GM12892 (cell line): ENCODE measurements around the gene KCNQ1OT1.

Experiments
- DNase-seq: peaks from one replicate; pipeline ENCODE4 v3.0.0; 2011; ENCODE audit not compliant: insufficient read length
- FAIRE-seq: peaks from 2 replicates; lab custom pipeline; 2011; peaks lifted over from hg19 to GRCh38; lab: Jason Lieb, UNC
- POLR2A ChIP-seq: IDR thresholded peaks from 2 replicates; pipeline ENCODE4 v1.6.1; 2011; ENCODE audit warnings: low read depth, low read length, control low read depth
- POLR2AphosphoS5 ChIP-seq: IDR thresholded peaks from 2 replicates; pipeline ENCODE4 v1.6.1; 2011; ENCODE audit warnings: low read depth, low read length, control low read depth
- TAF1 ChIP-seq: IDR thresholded peaks from 2 replicates; pipeline ENCODE4 v1.6.1; 2011; ENCODE audit warnings: low read depth, mild to moderate bottlenecking, control low read depth, low read length, borderline replicate concordance

Gene KCNQ1OT1

GRCh38 chr11:2742611-2743426 lies 43.0 kb upstream of the KCNQ1OT1 start:
- FAIRE-seq, result no peak
- no peak for DNase-seq
- TF ChIP-seq POLR2AphosphoS5, result no peak
- no peak for TF ChIP-seq TAF1
- TF ChIP-seq POLR2A, result no peak

- DNase-seq (no peak), FAIRE-seq (no peak)
- no peak for TF ChIP-seq POLR2AphosphoS5
- TF ChIP-seq TAF1, result no peak
- no peak for TF ChIP-seq POLR2A
Observed at GRCh38 chr11:2742201-2742600, 42.4 kb upstream of the KCNQ1OT1 start.

DNA sequence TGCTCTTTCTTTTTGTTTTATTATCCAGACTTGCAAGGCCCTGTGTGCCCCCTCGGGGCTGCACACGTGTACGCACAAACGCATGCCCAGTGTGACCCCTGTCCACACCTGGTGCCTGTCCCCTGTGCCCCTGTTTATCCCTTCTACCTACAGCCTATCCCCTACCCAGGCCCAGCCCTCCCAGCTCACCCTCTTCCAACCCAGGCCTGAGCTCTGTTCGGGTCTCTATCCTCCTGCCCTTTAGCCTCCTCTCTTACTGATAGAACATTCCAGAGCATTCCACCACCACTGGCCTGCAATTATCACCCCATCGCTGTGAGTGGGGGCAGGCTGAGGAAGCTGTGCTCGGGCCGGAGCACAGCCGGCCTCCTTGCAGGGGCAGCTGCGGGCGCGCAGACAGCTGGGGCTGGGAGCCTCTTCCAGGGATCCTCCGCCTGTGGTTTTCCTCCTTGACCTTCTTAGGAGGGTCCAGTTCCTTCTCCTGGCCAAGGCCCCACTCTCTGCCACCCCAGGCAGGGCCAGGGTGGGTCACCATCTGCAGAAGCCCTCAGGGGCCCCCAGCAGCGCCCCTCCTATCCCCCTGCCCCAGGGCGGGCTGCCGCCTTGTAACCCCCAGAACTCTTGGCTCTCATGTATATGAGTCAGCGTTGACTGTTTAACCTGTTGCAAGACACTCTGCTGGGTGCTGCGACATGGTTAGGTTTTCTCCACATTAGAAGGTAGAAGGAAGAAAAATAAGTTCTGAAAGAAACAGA lies 41.8 kb upstream of the KCNQ1OT1 start:
- no peak for TF ChIP-seq TAF1
- TF ChIP-seq POLR2AphosphoS5, result no peak
- no peak for TF ChIP-seq POLR2A
- DNase-seq (no peak), FAIRE-seq (no peak)

DNA sequence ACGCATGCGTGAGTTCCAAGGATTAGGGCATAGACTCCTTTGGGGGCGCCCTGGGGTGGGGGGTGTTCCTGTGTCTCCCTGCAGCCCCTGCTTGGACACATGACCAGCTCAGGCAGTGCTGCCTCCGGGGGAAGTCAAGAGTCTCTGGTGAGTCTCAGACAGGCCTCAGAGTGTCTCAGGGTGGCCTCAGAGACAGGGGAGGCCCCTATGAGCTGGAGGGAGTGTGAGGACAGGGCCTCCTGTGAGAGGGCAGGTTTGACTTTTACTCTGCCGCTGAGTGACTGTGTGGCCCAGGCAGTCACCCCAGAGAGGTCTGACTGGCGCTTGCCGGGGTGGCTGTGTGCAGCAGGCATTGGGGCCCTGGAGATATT lies 41.2 kb upstream of the KCNQ1OT1 start:
- no peak for FAIRE-seq
- DNase-seq, result no peak
- no peak for TF ChIP-seq POLR2A
- TF ChIP-seq TAF1, result no peak
- no peak for TF ChIP-seq POLR2AphosphoS5

DNA sequence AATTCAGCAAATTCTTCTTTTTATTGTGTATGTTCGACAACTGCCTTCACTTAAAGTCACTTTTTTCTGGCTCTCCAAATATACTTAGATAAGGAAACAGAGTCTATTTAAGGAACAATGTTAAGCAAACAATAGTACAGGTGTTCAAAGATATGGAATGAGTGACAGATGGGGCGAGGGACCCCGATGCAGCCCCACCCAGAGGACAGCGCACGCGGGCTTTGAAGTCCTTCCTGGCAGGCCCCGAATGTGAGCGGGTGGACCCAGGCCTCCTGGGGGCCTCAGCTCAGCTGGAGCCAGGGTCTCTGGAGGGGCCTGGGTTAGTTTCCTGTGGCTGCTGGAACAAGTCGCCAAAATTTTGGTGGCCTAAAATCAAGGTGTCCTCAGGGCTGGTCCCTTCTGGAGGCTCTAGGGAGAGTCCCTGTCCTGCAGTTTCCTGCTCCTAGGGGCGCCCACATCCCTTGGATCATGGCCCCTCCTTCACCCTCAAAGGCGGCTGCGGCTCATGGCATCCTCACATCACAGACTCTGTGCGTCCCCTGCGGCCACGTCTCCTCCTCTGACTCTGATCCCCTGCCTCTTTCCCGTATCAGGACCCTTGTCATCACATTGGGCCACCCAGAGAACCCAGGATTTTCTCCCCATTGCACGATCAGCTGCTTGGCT lies 40.6 kb upstream of the KCNQ1OT1 start:
- DNase-seq, result no peak
- TF ChIP-seq TAF1, result no peak
- TF ChIP-seq POLR2A, result no peak
- TF ChIP-seq POLR2AphosphoS5, result no peak
- FAIRE-seq, result no peak

DNA sequence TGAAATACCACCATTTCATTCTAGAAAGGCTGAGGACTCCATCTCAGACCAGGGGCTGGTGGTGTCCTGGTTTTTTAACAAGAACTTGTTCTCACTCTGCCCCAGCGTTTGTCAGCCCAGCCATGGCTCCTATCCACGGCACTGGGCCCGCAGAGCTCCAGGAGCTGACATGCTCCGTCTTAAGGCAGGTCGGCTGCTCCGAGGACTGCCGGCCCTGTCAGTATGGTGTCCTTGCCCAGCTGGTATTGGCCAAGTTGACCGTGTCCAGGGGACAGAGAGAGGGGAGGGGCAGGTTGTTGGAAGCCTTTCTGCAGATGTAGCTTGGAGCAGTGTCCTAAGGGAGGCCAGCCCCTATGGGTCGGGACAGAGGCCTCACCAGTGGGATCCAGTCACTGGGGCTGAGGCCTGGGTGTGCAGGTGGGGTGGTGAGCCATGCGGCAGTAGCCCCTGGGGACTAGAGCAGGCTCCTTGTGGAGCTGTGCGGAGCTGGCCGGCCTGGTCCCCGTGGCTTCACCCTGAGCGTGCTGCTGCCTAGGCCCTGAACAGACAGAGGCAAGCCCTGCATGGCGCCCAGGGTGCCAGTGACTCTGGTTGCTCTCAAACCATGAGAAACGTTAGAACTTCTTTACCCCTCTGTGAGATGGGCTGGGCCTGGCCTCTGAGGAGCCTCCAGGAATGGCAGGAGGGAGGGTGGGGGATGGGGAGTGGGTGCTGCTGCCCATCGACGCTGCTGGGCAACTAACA lies 39.9 kb upstream of the KCNQ1OT1 start:
- FAIRE-seq (no peak), DNase-seq (no peak)
- TF ChIP-seq POLR2A (no peak), TAF1 (no peak), POLR2AphosphoS5 (no peak)

DNA sequence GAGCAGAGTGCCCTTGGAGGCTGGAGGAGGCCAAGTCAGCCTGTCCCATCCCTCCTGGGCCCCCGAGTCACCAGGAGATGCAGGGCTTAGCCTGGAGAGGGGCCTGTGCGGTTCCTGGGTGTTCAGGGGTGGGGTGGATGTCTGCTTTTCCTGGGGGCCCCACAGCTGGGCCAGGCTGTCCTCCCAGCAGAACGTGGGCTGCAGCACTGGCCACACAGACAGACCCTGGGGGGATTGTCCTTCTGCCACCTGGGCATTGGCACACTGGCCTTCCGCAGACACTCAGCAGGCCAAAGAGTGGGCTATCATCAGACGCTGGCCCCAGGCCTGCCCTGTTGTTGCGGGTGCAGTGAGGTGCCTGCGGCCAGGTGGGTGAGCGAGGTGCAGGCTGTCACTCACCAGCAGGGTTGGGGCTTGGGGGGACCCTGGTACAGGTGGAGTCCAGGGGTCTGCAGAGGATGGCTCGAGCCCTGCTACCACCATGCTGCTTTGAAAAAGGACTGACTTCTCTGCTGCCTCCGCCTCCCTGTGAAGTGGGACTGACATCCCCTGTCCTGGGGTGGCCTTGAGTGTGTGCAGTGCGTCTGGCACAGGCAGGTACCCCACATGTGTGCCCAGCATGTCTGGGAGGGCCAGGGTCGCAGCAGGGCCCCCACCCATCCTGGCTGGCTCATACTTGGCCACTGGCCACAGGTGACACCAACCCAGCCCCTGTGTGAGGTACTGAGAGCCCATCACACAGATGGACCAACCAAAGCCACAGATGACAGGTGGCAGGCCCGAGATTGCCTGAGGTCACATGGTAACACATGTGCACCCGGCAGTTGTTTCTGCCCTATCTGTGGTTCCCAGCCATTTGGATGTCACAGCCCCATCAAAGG lies 39.0 kb upstream of the KCNQ1OT1 start:
- no peak for FAIRE-seq
- no peak for DNase-seq
- TF ChIP-seq POLR2AphosphoS5 (no peak), POLR2A (no peak), TAF1 (no peak)

DNA sequence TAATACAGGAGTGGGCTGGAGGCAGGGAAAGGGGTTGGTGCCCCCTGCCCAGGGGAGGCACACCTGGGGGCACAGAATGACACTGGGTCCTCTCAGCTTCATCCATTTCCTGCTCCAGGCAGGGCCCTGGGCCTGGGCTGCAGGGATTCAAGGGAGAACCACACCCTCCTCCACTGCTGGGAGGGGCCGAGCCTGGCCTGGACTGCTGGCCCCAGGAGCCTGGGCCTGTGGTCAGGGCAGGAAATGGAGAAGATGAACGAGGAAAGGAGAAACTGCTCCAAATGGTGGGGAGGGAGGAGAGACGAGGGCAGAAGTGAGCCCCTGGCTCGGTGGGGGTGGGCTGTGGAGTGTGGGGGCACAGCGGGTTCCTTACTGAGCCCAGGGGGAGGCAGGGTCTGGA lies 38.1 kb upstream of the KCNQ1OT1 start:
- no peak for TF ChIP-seq POLR2AphosphoS5
- no peak for TF ChIP-seq TAF1
- no peak for TF ChIP-seq POLR2A

GRCh38 chr11:2737226-2737590 lies 37.4 kb upstream of the KCNQ1OT1 start:
- no peak for TF ChIP-seq POLR2AphosphoS5
- TF ChIP-seq POLR2A, result no peak
- no peak for TF ChIP-seq TAF1
- FAIRE-seq (no peak), DNase-seq (no peak)

More for the DNA sequence above, 38.1 kb upstream of the KCNQ1OT1 start:
- DNase-seq (no peak), FAIRE-seq (no peak)

DNA sequence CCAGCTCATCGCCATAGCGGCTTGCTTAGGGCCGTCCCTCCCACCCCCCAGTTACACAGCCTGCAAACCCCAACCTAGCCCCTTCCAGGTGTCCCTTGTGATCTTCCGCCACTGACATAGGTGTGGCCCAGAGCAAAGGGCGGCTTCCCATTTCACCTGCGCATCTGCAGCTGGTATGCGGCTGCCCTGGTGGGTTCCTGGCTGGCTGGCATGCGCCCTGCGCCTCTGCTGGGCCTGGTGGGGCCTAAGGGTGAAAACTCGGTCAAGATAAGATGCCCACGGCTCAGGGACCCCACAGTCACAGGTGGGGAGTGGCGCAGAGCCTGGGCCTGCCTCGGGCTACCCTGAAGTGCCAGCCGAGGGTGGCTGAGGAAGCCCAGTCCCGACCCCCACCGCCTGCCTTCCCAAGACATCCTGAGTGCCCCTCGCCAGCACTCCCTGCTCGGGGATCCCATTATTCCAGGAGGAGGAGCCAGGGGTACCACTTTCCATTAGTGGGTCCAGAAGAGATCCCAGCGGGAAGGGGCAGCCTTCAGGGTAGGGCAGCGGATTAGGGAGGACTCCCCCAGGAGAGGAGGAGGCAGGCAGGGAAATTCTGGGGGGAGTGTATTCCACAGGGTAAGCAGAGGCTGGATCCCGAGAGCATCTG lies 36.9 kb upstream of the KCNQ1OT1 start:
- DNase-seq (no peak), FAIRE-seq (no peak)
- no peak for TF ChIP-seq POLR2AphosphoS5
- no peak for TF ChIP-seq POLR2A
- no peak for TF ChIP-seq TAF1

DNA sequence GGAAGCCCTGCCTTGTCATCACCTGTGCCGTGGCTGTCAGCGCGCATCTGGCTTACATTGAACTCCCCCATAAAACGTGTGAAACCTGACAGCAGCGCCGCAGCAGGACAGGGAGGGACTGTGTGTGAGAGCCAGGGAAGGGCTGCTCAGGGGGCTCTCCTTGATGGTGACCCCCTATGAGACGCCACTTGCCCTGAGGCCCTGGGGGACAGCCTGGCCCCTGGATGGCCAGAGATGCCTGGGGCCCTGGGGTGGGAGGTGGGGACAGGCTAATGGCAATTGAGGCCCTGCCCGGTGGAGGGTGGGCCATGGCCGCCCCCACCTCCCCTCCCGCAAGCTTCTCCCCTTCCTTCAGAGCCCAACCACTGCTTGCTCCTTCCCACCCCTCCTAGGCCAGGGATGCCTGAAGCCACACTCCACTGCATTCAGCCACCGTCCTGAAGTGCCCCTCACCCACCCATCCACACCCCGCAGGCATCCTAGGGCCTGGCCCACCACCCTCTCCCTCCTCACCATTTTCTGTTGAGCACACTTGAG lies 35.3 kb upstream of the KCNQ1OT1 start:
- FAIRE-seq, result no peak
- no peak for TF ChIP-seq TAF1
- no peak for TF ChIP-seq POLR2AphosphoS5
- TF ChIP-seq POLR2A, result no peak
- DNase-seq, result no peak
